Liver (tissue), 9 donors: Measurements from ENCODE around the gene XRRA1. TPM values are rescaled to one million over a fixed set of nuclear protein-coding genes. Genes with fewer than 3 reads are reported as not detected.
"Not testable (repeated sequence)": the region's sequence is repeated elsewhere in the genome, so short reads cannot be mapped to it uniquely, and the experiment has no call there.

ENCODE experiments used
- DNase-seq: peaks from one replicate; pipeline ENCODE4 v3.0.0-alpha.2; 2017; ENCODE audit warnings: low spot score
- H3K27ac ChIP-seq, 2 donors: one replicate each; pipeline ENCODE4 v1.7.0; 2013; ENCODE audit warnings: inconsistent platforms in 2 of 2, low read length in 2 of 2, control low read depth in 1 of 2, low read depth in 1 of 2, mild to moderate bottlenecking in 1 of 2
- H3K27me3 ChIP-seq, 4 donors: one replicate each; pipeline versions ENCODE4 v1.6.1 to v1.7.0; 2013; ENCODE audit warnings: low read length in 3 of 4, inconsistent platforms in 1 of 4, mild to moderate bottlenecking in 1 of 4, moderate library complexity in 1 of 4; ENCODE audit not compliant: control insufficient read depth in 4 of 4, insufficient read depth in 4 of 4
- H3K36me3 ChIP-seq, 4 donors: one replicate each; pipeline versions ENCODE4 v1.6.1 to v1.7.0; 2013; ENCODE audit warnings: low read length in 3 of 4, mild to moderate bottlenecking in 3 of 4, low read depth in 1 of 4, moderate library complexity in 1 of 4; ENCODE audit not compliant: control insufficient read depth in 4 of 4, insufficient read depth in 3 of 4
- H3K4me1 ChIP-seq, 4 donors: one replicate each; pipeline versions ENCODE4 v1.6.1 to v1.7.0; 2013; ENCODE audit warnings: low read length in 3 of 4, mild to moderate bottlenecking in 3 of 4, moderate library complexity in 1 of 4; ENCODE audit not compliant: control insufficient read depth in 4 of 4, insufficient read depth in 4 of 4
- H3K4me3 ChIP-seq, 3 donors: one replicate each; pipeline versions ENCODE4 v1.6.1 to v1.7.0; 2013; ENCODE audit warnings: low read length in 3 of 3, control low read depth in 1 of 3, low read depth in 1 of 3, mild to moderate bottlenecking in 1 of 3
- H3K9ac ChIP-seq, 2 donors: one replicate each; pipeline ENCODE4 v1.7.0; 2013; ENCODE audit warnings: low read length in 2 of 2, mild to moderate bottlenecking in 2 of 2, moderate library complexity in 2 of 2, control low read depth in 1 of 2, low read depth in 1 of 2
- H3K9me3 ChIP-seq, 4 donors: one replicate each; pipeline versions ENCODE4 v1.6.1 to v1.7.0; 2013; ENCODE audit warnings: low read length in 3 of 4; ENCODE audit not compliant: control insufficient read depth in 4 of 4
- EGR1 ChIP-seq, 2 donors: IDR thresholded peaks; 2 replicates each; pipeline ENCODE4 v1.6.1; 2016 to 2018; ENCODE audit warnings: antibody characterized with exemption in 2 of 2, low read depth in 2 of 2
- FOXA1 ChIP-seq: IDR thresholded peaks from 2 replicates; pipeline ENCODE4 v1.6.1; 2016; ENCODE audit warnings: antibody characterized with exemption
- FOXA2 ChIP-seq: IDR thresholded peaks from 2 replicates; pipeline ENCODE4 v1.6.1; 2016; ENCODE audit warnings: antibody characterized with exemption
- GABPA ChIP-seq, 2 donors: IDR thresholded peaks in 1 of 2; conservative IDR thresholded peaks in 1 of 2; 2 replicates each; pipeline ENCODE4 v1.6.1; 2016; ENCODE audit warnings: antibody characterized with exemption in 2 of 2, mild to moderate bottlenecking in 1 of 2, moderate library complexity in 1 of 2
- HNF4A ChIP-seq, 2 donors: conservative IDR thresholded peaks; 2 replicates each; pipeline ENCODE4 v1.6.1; 2016; ENCODE audit warnings: antibody characterized with exemption in 2 of 2, mild to moderate bottlenecking in 2 of 2
- HNF4G ChIP-seq: IDR thresholded peaks from 2 replicates; pipeline ENCODE4 v1.6.1; 2016; ENCODE audit warnings: antibody characterized with exemption
- JUND ChIP-seq, 2 donors: IDR thresholded peaks; 2 replicates each; pipeline ENCODE4 v1.6.1; 2016; ENCODE audit warnings: antibody characterized with exemption in 2 of 2
- RAD21 ChIP-seq, 2 donors: IDR thresholded peaks; 2 replicates each; pipeline ENCODE4 v1.6.1; 2016; ENCODE audit warnings: antibody characterized with exemption in 2 of 2, mild to moderate bottlenecking in 2 of 2
- SP1 ChIP-seq: IDR thresholded peaks from 2 replicates; pipeline ENCODE4 v1.6.1; 2018; ENCODE audit warnings: antibody characterized with exemption, mild to moderate bottlenecking
- TAF1 ChIP-seq: conservative IDR thresholded peaks from 2 replicates; pipeline ENCODE4 v1.6.1; 2016; ENCODE audit warnings: antibody characterized with exemption, mild to moderate bottlenecking
- YY1 ChIP-seq: IDR thresholded peaks from 2 replicates; pipeline ENCODE4 v1.6.1; 2016; ENCODE audit warnings: antibody characterized with exemption, mild to moderate bottlenecking
- WGBS: extraction: QIAGEN DNeasy Blood & Tissue Kit; methylation state at CpG from one replicate; pipeline ENCODE4 v1.1.7; 2013; 5-methylcytosine and 5-hydroxymethylcytosine counted together
- polyA plus RNA-seq, 2 donors: library from polyadenylated mRNA; stranded (reverse) in 1 of 2; unstranded in 1 of 2; fragments of 200-250 nt in 1 of 2; fragments of >200 nt in 1 of 2; fragmentation: Nextera tagmentation in 1 of 2; extraction: Ambion mirVana in 1 of 2; gene quantifications; one replicate each; pipeline versions ENCODE4 v1.2.1 to v1.2.3, GENCODE V29; 2013 to 2015
- total RNA-seq, 2 donors: library from RNA; depleted of rRNA; stranded (reverse); fragments of >200 nt; gene quantifications; one replicate each; pipeline ENCODE4 v1.2.3, GENCODE V29; 2014
- TF ChIP-seq, protein P1 (sequence below): IDR thresholded peaks from 2 replicates; pipeline ENCODE4 v1.6.1; 2016; ENCODE audit warnings: antibody characterized with exemption, mild to moderate bottlenecking
- TF ChIP-seq, protein P2 (sequence below): IDR thresholded peaks from 2 replicates; pipeline ENCODE4 v1.6.1; 2016; ENCODE audit warnings: antibody characterized with exemption
- TF ChIP-seq, protein P3 (sequence below): IDR thresholded peaks from 2 replicates; pipeline ENCODE4 v1.6.1; 2016; ENCODE audit warnings: antibody characterized with exemption
- TF ChIP-seq, protein P4 (sequence below): IDR thresholded peaks from 2 replicates; pipeline ENCODE4 v1.6.1; 2016; ENCODE audit warnings: antibody characterized with exemption
- TF ChIP-seq, protein P5 (sequence below): fragments of 150-350 bp; IDR thresholded peaks from 2 replicates; pipeline ENCODE4 v1.5.1; 2017; ENCODE audit warnings: improper control_type of control experiment, low read depth, low read length; ENCODE audit not compliant: missing input control
- donor health status: healthy.
- donor health status: healthy.
- donor health status: healthy.
- donor health status: healthy.
- donor health status: healthy.

The XRRA1 gene
- total and polyA plus RNA-seq, 4 donors = 3.8 to 11.6 (median 5.6) TPM

DNA sequence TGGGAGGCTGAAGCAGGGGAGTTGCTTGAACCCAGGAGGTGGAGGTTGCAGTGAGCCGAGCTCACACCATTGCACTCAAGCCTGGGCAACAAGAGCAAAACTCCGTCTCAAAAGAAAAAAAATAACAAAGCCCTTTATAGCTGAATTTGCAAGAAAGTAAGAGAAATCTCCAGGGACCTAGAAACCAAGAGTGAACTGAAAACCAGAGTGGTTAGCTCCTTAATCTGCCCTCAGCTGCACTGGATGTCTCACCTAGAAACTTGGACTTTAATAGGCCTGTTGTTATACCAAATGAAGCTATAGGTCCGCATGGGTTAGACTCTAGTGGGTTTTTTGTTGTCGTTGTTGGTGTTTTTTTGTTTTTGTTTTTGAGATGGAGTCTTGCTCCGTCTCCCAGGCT lies 44.0 kb upstream of the XRRA1 start:
- no peaks in the 10 kb centered on the region for H3K9me3 ChIP-seq

DNA sequence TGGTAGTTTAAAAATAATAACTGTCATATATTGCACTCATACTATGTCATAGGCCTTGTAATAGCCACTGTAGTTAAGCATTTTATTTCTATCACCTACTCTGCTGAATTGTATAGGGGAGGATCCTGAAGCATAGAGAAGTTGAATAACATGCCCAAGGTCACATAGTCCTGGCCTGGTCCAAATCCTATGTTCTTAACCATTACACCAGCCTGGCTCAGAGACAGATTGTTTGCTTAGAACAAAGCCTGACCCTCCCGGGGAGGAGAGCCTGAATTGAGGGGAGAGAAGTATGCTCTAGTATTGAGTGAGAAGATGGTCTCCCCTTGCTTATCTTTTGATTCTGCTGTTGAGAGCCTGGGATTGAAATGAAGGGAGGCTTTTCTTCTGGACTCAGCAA lies 42.0 kb upstream of the XRRA1 start:
- no peak overlapping the region for H3K27ac ChIP-seq
- 31% methylated on average over 1 of the region's 1 CpG for WGBS
- no peak for DNase-seq
- no peak overlapping the region for H3K4me3 ChIP-seq
- no peaks in the 10 kb centered on the region for H3K9me3 ChIP-seq
- no peak overlapping the region for H3K9ac ChIP-seq
- TF ChIP-seq, protein P1, sequence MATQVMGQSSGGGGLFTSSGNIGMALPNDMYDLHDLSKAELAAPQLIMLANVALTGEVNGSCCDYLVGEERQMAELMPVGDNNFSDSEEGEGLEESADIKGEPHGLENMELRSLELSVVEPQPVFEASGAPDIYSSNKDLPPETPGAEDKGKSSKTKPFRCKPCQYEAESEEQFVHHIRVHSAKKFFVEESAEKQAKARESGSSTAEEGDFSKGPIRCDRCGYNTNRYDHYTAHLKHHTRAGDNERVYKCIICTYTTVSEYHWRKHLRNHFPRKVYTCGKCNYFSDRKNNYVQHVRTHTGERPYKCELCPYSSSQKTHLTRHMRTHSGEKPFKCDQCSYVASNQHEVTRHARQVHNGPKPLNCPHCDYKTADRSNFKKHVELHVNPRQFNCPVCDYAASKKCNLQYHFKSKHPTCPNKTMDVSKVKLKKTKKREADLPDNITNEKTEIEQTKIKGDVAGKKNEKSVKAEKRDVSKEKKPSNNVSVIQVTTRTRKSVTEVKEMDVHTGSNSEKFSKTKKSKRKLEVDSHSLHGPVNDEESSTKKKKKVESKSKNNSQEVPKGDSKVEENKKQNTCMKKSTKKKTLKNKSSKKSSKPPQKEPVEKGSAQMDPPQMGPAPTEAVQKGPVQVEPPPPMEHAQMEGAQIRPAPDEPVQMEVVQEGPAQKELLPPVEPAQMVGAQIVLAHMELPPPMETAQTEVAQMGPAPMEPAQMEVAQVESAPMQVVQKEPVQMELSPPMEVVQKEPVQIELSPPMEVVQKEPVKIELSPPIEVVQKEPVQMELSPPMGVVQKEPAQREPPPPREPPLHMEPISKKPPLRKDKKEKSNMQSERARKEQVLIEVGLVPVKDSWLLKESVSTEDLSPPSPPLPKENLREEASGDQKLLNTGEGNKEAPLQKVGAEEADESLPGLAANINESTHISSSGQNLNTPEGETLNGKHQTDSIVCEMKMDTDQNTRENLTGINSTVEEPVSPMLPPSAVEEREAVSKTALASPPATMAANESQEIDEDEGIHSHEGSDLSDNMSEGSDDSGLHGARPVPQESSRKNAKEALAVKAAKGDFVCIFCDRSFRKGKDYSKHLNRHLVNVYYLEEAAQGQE = no peak
- no peak for TF ChIP-seq RAD21 (IDR thresholded peaks at IDR 0.05)
- TF ChIP-seq TAF1 = no peak
- no peak for TF ChIP-seq FOXA1
- no peak for TF ChIP-seq HNF4A (conservative IDR thresholded peaks at IDR 0.05)
- TF ChIP-seq, protein P2, sequence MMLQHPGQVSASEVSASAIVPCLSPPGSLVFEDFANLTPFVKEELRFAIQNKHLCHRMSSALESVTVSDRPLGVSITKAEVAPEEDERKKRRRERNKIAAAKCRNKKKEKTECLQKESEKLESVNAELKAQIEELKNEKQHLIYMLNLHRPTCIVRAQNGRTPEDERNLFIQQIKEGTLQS = no peak
- TF ChIP-seq SP1 = no peak
- TF ChIP-seq JUND (IDR thresholded peaks at IDR 0.05) = no peak
- TF ChIP-seq EGR1 (IDR thresholded peaks at IDR 0.05; ENCODE audit: low read depth in 2 of 2) = no peak
- no peak for TF ChIP-seq GABPA (IDR thresholded peaks at IDR 0.05 in 1 of 2, conservative IDR thresholded peaks at IDR 0.05 in 1 of 2)
- TF ChIP-seq FOXA2 = no peak
- H3K36me3 ChIP-seq = peaks cover 2 to 13% (median 8%) of the 10 kb centered on the region in 4 donors
- H3K4me1 ChIP-seq = peaks cover 3 to 21% (median 13%) of the 10 kb centered on the region in 4 donors
- no peaks in the 10 kb centered on the region for H3K27me3 ChIP-seq

More for the DNA sequence above, 44.0 kb upstream of the XRRA1 start:
- TF ChIP-seq, protein P3, sequence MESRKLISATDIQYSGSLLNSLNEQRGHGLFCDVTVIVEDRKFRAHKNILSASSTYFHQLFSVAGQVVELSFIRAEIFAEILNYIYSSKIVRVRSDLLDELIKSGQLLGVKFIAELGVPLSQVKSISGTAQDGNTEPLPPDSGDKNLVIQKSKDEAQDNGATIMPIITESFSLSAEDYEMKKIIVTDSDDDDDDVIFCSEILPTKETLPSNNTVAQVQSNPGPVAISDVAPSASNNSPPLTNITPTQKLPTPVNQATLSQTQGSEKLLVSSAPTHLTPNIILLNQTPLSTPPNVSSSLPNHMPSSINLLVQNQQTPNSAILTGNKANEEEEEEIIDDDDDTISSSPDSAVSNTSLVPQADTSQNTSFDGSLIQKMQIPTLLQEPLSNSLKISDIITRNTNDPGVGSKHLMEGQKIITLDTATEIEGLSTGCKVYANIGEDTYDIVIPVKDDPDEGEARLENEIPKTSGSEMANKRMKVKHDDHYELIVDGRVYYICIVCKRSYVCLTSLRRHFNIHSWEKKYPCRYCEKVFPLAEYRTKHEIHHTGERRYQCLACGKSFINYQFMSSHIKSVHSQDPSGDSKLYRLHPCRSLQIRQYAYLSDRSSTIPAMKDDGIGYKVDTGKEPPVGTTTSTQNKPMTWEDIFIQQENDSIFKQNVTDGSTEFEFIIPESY = no peak
- no peak for TF ChIP-seq TAF1
- no peak for TF ChIP-seq YY1
- TF ChIP-seq, protein P4, sequence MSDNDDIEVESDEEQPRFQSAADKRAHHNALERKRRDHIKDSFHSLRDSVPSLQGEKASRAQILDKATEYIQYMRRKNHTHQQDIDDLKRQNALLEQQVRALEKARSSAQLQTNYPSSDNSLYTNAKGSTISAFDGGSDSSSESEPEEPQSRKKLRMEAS = no peak
- TF ChIP-seq EGR1 (IDR thresholded peaks at IDR 0.05; ENCODE audit: low read depth in 2 of 2) = no peak
- TF ChIP-seq, protein P2 = no peak
- no peak for TF ChIP-seq HNF4A (conservative IDR thresholded peaks at IDR 0.05)
- TF ChIP-seq HNF4G = no peak
- TF ChIP-seq FOXA2 = no peak
- no peak for TF ChIP-seq GABPA (IDR thresholded peaks at IDR 0.05 in 1 of 2, conservative IDR thresholded peaks at IDR 0.05 in 1 of 2)
- no peak for TF ChIP-seq RAD21 (IDR thresholded peaks at IDR 0.05)
- no peak for TF ChIP-seq JUND (IDR thresholded peaks at IDR 0.05)
- TF ChIP-seq, protein P5, sequence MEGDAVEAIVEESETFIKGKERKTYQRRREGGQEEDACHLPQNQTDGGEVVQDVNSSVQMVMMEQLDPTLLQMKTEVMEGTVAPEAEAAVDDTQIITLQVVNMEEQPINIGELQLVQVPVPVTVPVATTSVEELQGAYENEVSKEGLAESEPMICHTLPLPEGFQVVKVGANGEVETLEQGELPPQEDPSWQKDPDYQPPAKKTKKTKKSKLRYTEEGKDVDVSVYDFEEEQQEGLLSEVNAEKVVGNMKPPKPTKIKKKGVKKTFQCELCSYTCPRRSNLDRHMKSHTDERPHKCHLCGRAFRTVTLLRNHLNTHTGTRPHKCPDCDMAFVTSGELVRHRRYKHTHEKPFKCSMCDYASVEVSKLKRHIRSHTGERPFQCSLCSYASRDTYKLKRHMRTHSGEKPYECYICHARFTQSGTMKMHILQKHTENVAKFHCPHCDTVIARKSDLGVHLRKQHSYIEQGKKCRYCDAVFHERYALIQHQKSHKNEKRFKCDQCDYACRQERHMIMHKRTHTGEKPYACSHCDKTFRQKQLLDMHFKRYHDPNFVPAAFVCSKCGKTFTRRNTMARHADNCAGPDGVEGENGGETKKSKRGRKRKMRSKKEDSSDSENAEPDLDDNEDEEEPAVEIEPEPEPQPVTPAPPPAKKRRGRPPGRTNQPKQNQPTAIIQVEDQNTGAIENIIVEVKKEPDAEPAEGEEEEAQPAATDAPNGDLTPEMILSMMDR = no peak
- TF ChIP-seq SP1 = no peak
- Histone ChIP-seq H3K27ac (no peak overlapping the region), H3K4me3 (no peak overlapping the region), H3K27me3 (no peaks in the 10 kb centered on the region), H3K9ac (no peak overlapping the region), H3K36me3 (peaks cover 3 to 17% (median 15%) of the 10 kb centered on the region in 4 donors), H3K4me1 (peaks cover 3 to 21% (median 13%) of the 10 kb centered on the region in 4 donors)
- DNase-seq = no peak
- 97% methylated on average over 5 of the region's 5 CpGs for WGBS

DNA sequence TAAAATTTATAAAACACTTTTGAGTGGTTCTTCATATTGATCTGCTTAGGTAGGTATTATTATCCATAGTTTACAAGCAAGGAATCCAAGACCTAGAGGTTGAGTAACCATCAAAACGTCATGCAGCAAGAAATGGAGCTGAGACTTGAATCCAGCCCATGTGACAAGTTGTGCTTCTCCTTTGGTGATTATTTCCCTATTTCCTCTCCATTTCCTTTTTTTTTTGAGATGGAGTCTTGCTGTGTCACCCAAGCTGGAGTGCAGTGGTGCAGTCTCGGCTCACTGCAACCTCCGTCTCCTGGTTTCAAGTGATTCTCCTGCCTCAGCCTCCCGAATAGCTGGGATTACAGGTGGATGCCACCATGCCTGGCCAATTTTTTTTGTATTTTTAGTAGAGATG lies 41.3 kb upstream of the XRRA1 start:
- 86% methylated on average over 4 of the region's 4 CpGs for WGBS
- H3K27ac ChIP-seq, H3K27me3 ChIP-seq, H3K9me3 ChIP-seq, H3K9ac ChIP-seq, H3K4me3 ChIP-seq, H3K36me3 ChIP-seq, DNase-seq: not testable (repeated sequence)
- peaks cover 3 to 21% (median 13%) of the 10 kb centered on the region in 4 donors for H3K4me1 ChIP-seq
